DOHH2 (cell line): ENCODE results near the gene AHNAK.

Source experiments
- CTCF ChIP-seq: fragments of 200-600 bp; sonication (generic); IDR thresholded peaks from one replicate; pipeline ENCODE4 v1.5.1; 2014; ENCODE audit warnings: antibody characterized with exemption, mild to moderate bottlenecking, low read depth, low read length; ENCODE audit not compliant: poor library complexity, severe bottlenecking
- EZH2phosphoT487 ChIP-seq: fragments of 200-600 bp; sonication (generic); IDR thresholded peaks from 2 replicates; pipeline ENCODE4 v1.6.1; 2017; ENCODE audit warnings: borderline replicate concordance, mild to moderate bottlenecking, antibody characterized with exemption, low read length, moderate library complexity, mixed read lengths

- TF ChIP-seq CTCF (no peak), EZH2phosphoT487 (no peak)
Measured at GRCh38 chr11:62406034-62406433, 140.6 kb downstream of the AHNAK start.
